ENCODE measurements around the gene AIG1. TPM values are rescaled to one million over a fixed set of nuclear protein-coding genes. Genes with fewer than 3 reads are reported as not detected.

AIG1 gene
- total RNA-seq, 1 experiment from 2014 or later, result 51.1 TPM

DNA sequence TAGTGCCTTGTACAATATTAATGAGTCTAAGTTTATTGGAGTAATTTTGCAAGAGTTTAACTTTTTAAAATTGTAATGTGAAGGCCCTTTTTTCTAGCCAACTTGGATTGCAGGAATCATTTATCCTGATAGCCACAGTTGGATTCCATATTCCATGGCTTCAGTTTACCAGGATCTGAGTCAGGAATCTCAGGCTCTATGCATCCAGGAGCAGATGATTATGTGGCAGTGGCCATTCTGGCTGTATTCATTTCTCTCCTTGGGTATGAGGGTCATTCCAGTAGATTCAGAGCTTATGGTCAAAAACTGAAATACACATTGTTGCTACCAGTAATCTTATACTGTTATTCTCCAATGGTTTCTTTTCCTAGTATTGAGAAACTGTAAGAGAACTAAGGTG is 2.9 kb downstream of the AIG1 start:
- Histone ChIP-seq H3K4me3 (replicated peaks in 1 of 2; ENCODE audit: low read depth in 1 of 2, low read length in 2 of 2) (no peak overlapping the region), H3K27me3 (ENCODE audit: insufficient read depth, low read length) (no peaks in the 10 kb centered on the region), H2AFZ (ENCODE audit: low read depth, low read length, poor library complexity, severe bottlenecking) (no peak overlapping the region), H3K4me2 (ENCODE audit: low read length) (no peak overlapping the region), H3K27ac (ENCODE audit: low read depth, low read length) (no peak overlapping the region), H3K9ac (ENCODE audit: low read length) (no peak overlapping the region), H4K20me1 (ENCODE audit: insufficient read depth) (no peaks in the 10 kb centered on the region), H3K9me3 (ENCODE audit: control insufficient read depth in 1 of 2, insufficient read depth in 1 of 2, low read depth in 1 of 2, low read length in 2 of 2) (no peaks in the 10 kb centered on the region), H3K79me2 (ENCODE audit: insufficient read depth, low read length) (0 out of 2 replicates have a peak, but pooled peaks cover 8% of the 10 kb centered on the region), H3K9me2 (ENCODE audit: insufficient read depth) (no peaks in the 10 kb centered on the region), H3K36me3 (ENCODE audit: control insufficient read depth in 1 of 2, insufficient read depth in 2 of 2, low read length in 2 of 2) (no peaks in the 10 kb centered on the region), H3K4me1 (ENCODE audit: control insufficient read depth in 1 of 2, insufficient read depth in 2 of 2, low read length in 2 of 2) (peaks cover 8 to 38% of the 10 kb centered on the region in 2 experiments; a peak in 3 of 4 replicates)
- POLR2A ChIA-PET, result no interaction called here
- CTCF ChIA-PET, result no interaction called here
- intact Hi-C loops (cut with micrococcal nuclease), result no loop called here
- BruUV-seq (replicated peaks), result no TSS peak
- no peak for DNase-seq (ENCODE audit: low read depth, low spot score)
- ATAC-seq, result no peak
- TF ChIP-seq CBX3 (IDR thresholded peaks at IDR 0.05; ENCODE audit: low read depth), result no peak
- no peak for TF ChIP-seq TCF7L2 (IDR thresholded peaks at IDR 0.05; ENCODE audit: borderline replicate concordance, extremely low read depth, insufficient read depth, insufficient read length)
- TF ChIP-seq JUND (IDR thresholded peaks at IDR 0.05), result no peak
- TF ChIP-seq POLR2AphosphoS5 (IDR thresholded peaks at IDR 0.05; ENCODE audit: low read depth, low read length), result no peak
- no peak for TF ChIP-seq EZH2 (IDR thresholded peaks at IDR 0.05)
- no peak for TF ChIP-seq SIN3A (IDR thresholded peaks at IDR 0.05; ENCODE audit: low read depth)
- TF ChIP-seq ZFX (IDR thresholded peaks at IDR 0.05), result no peak
- TF ChIP-seq, protein P1, sequence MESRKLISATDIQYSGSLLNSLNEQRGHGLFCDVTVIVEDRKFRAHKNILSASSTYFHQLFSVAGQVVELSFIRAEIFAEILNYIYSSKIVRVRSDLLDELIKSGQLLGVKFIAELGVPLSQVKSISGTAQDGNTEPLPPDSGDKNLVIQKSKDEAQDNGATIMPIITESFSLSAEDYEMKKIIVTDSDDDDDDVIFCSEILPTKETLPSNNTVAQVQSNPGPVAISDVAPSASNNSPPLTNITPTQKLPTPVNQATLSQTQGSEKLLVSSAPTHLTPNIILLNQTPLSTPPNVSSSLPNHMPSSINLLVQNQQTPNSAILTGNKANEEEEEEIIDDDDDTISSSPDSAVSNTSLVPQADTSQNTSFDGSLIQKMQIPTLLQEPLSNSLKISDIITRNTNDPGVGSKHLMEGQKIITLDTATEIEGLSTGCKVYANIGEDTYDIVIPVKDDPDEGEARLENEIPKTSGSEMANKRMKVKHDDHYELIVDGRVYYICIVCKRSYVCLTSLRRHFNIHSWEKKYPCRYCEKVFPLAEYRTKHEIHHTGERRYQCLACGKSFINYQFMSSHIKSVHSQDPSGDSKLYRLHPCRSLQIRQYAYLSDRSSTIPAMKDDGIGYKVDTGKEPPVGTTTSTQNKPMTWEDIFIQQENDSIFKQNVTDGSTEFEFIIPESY (IDR thresholded peaks at IDR 0.05; ENCODE audit: extremely low read depth, insufficient replicate concordance, low read length), result no peak
- TF ChIP-seq, protein P2, sequence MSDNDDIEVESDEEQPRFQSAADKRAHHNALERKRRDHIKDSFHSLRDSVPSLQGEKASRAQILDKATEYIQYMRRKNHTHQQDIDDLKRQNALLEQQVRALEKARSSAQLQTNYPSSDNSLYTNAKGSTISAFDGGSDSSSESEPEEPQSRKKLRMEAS (IDR thresholded peaks at IDR 0.05), result no peak
- TF ChIP-seq, protein P3, sequence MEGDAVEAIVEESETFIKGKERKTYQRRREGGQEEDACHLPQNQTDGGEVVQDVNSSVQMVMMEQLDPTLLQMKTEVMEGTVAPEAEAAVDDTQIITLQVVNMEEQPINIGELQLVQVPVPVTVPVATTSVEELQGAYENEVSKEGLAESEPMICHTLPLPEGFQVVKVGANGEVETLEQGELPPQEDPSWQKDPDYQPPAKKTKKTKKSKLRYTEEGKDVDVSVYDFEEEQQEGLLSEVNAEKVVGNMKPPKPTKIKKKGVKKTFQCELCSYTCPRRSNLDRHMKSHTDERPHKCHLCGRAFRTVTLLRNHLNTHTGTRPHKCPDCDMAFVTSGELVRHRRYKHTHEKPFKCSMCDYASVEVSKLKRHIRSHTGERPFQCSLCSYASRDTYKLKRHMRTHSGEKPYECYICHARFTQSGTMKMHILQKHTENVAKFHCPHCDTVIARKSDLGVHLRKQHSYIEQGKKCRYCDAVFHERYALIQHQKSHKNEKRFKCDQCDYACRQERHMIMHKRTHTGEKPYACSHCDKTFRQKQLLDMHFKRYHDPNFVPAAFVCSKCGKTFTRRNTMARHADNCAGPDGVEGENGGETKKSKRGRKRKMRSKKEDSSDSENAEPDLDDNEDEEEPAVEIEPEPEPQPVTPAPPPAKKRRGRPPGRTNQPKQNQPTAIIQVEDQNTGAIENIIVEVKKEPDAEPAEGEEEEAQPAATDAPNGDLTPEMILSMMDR (IDR thresholded peaks at IDR 0.05 in 2 of 3, conservative IDR thresholded peaks at IDR 0.05 in 1 of 3; ENCODE audit: borderline replicate concordance in 1 of 3, insufficient read depth in 1 of 3, low read depth in 2 of 3, low read length in 2 of 3), result no peak
- TF ChIP-seq ELF1 (IDR thresholded peaks at IDR 0.05; ENCODE audit: borderline replicate concordance, low read depth), result no peak
- TF ChIP-seq, protein P4, sequence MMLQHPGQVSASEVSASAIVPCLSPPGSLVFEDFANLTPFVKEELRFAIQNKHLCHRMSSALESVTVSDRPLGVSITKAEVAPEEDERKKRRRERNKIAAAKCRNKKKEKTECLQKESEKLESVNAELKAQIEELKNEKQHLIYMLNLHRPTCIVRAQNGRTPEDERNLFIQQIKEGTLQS (IDR thresholded peaks at IDR 0.05), result no peak
- TF ChIP-seq SP1 (IDR thresholded peaks at IDR 0.05; ENCODE audit: low read depth), result no peak
- no peak for TF ChIP-seq RAD21 (IDR thresholded peaks at IDR 0.05; ENCODE audit: low read depth)
- TF ChIP-seq POLR2A (IDR thresholded peaks at IDR 0.05; ENCODE audit: borderline replicate concordance, extremely low read depth, insufficient read depth, insufficient read length), result no peak
- TF ChIP-seq EZH2phosphoT487 (IDR thresholded peaks at IDR 0.05; ENCODE audit: borderline replicate concordance), result no peak
- RAD21 ChIA-PET (ENCODE audit: low non-redundant PET in 1 of 2, low total read pairs in 2 of 2, uncharacterized antibody in 2 of 2, unreplicated experiment in 2 of 2), result no interaction called here
